ENCODE measurements around the gene TENT4A. TPM values are rescaled to one million over a fixed set of nuclear protein-coding genes. Genes with fewer than 3 reads are reported as not detected.
A peak's percentile ranks its signal among the peaks of the same experiment; 100 is the strongest.

TENT4A gene
- total RNA-seq, 2 donors from 2014 or later = 25.5 to 32.7 TPM

GRCh38 chr5:6714226-6715041 is 1.2 kb downstream of the TENT4A start:
- WGBS, 2 experiments (ENCODE audit: insufficient coverage in 1 of 2, insufficient read length in 1 of 2) = 1 to 4% methylated on average over 20 to 99 of the region's 99 CpGs
- Mint-ChIP-seq H3K27me3 (ENCODE audit: insufficient read depth) (peaks cover 16% of the 10 kb centered on the region), H3K36me3 (ENCODE audit: low read depth) (no peaks in the 10 kb centered on the region), H3K4me3 (peak overlapping the region; percentile 65), H3K4me1 (peaks cover 24% of the 10 kb centered on the region), H3K27ac (no peak overlapping the region), H3K9me3 (no peaks in the 10 kb centered on the region)
- DNase-seq = peak; percentile 60
- Histone ChIP-seq H3K27ac (ENCODE audit: low read depth, low read length) (no peak overlapping the region), H3K27me3 (ENCODE audit: control insufficient read depth, insufficient read depth, low read length, poor library complexity, severe bottlenecking) (no peaks in the 10 kb centered on the region), H3K36me3 (ENCODE audit: control insufficient read depth, insufficient read depth, low read length) (peaks cover 14% of the 10 kb centered on the region), H3K9me3 (ENCODE audit: control insufficient read depth, low read length) (no peaks in the 10 kb centered on the region), H3K4me1 (ENCODE audit: control insufficient read depth, insufficient read depth, low read length) (peaks cover 6% of the 10 kb centered on the region), H3K9ac (ENCODE audit: extremely low read depth, low read length, poor library complexity, severe bottlenecking) (peak overlapping the region; percentile 30), H3K4me3 (ENCODE audit: low read length) (peak overlapping the region; percentile 90)
- TF ChIP-seq CTCF (conservative IDR thresholded peaks at IDR 0.05) = no peak

DNA sequence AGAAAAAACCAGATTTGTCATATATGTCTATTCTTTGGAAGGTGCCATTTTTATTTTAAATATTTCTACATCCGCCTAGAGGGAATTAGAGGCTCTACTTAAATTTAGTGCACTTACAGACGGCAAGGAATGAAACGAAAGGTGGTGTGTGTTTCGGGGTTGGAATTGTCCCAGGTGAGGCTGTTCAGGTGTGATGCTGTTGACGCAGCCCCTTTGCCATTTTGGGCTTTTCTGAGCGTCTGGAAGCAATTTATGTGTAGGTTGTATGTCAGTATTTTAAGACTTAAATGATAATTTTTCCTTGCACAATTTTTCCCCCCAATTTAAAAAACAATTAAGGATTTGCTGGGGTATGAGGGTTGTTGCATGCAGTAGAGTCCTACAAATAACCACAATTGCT is 2.0 kb downstream of the TENT4A start:
- H3K27ac Mint-ChIP-seq = no peak overlapping the region
- Histone ChIP-seq H3K9ac (ENCODE audit: extremely low read depth, low read length, poor library complexity, severe bottlenecking) (no peak overlapping the region), H3K27ac (ENCODE audit: low read depth, low read length) (no peak overlapping the region), H3K4me1 (ENCODE audit: control insufficient read depth, insufficient read depth, low read length) (peaks cover 6% of the 10 kb centered on the region), H3K4me3 (ENCODE audit: low read length) (peak overlapping the region; percentile 90), H3K27me3 (ENCODE audit: control insufficient read depth, insufficient read depth, low read length, poor library complexity, severe bottlenecking) (no peaks in the 10 kb centered on the region), H3K9me3 (ENCODE audit: control insufficient read depth, low read length) (no peaks in the 10 kb centered on the region), H3K36me3 (ENCODE audit: control insufficient read depth, insufficient read depth, low read length) (peaks cover 14% of the 10 kb centered on the region)
- H3K9me3 Mint-ChIP-seq = no peaks in the 10 kb centered on the region
- peak overlapping the region; percentile 65 for H3K4me3 Mint-ChIP-seq
- TF ChIP-seq CTCF (conservative IDR thresholded peaks at IDR 0.05) = no peak
- H3K36me3 Mint-ChIP-seq (ENCODE audit: low read depth) = no peaks in the 10 kb centered on the region
- WGBS, 2 experiments (ENCODE audit: insufficient coverage in 1 of 2, insufficient read length in 1 of 2) = 78% methylated on average over 5 of the region's 6 CpGs; no CpG with 5 or more reads in 1 of the 2 experiments
- DNase-seq = no peak
- peaks cover 13% of the 10 kb centered on the region for H3K27me3 Mint-ChIP-seq (ENCODE audit: insufficient read depth)
- peaks cover 28% of the 10 kb centered on the region for H3K4me1 Mint-ChIP-seq

GRCh38 chr5:6715758-6716628 is 2.8 kb downstream of the TENT4A start:
- Mint-ChIP-seq H3K4me1 (peaks cover 29% of the 10 kb centered on the region), H3K27ac (no peak overlapping the region), H3K4me3 (peak overlapping the region; percentile 65), H3K9me3 (no peaks in the 10 kb centered on the region), H3K27me3 (ENCODE audit: insufficient read depth) (peaks cover 5% of the 10 kb centered on the region), H3K36me3 (ENCODE audit: low read depth) (no peaks in the 10 kb centered on the region)
- Histone ChIP-seq H3K4me1 (ENCODE audit: control insufficient read depth, insufficient read depth, low read length) (peaks cover 6% of the 10 kb centered on the region), H3K4me3 (ENCODE audit: low read length) (peak overlapping the region; percentile 90), H3K27me3 (ENCODE audit: control insufficient read depth, insufficient read depth, low read length, poor library complexity, severe bottlenecking) (no peaks in the 10 kb centered on the region), H3K9me3 (ENCODE audit: control insufficient read depth, low read length) (no peaks in the 10 kb centered on the region), H3K27ac (ENCODE audit: low read depth, low read length) (no peak overlapping the region), H3K36me3 (ENCODE audit: control insufficient read depth, insufficient read depth, low read length) (peaks cover 14% of the 10 kb centered on the region), H3K9ac (ENCODE audit: extremely low read depth, low read length, poor library complexity, severe bottlenecking) (no peak overlapping the region)
- no peak for DNase-seq
- TF ChIP-seq CTCF (conservative IDR thresholded peaks at IDR 0.05) = no peak
- WGBS, 2 experiments (ENCODE audit: insufficient coverage in 1 of 2, insufficient read length in 1 of 2) = 89 to 95% methylated on average over 9 to 17 of the region's 17 CpGs
